ENCODE data around the gene HAL. TPM values are rescaled to one million over a fixed set of nuclear protein-coding genes. Genes with fewer than 3 reads are reported as not detected.

Gene HAL
- total and polyA plus RNA-seq, 2 donors (not counting 1 experiment from before 2014, with no cell fraction given), result 1.3 to 4.8 TPM

- no peaks in the 10 kb centered on the region for H3K9me3 Mint-ChIP-seq (ENCODE audit: insufficient read depth)
- Histone ChIP-seq H3K4me1 (ENCODE audit: control insufficient read depth in 2 of 2, insufficient read depth in 2 of 2, low read length in 2 of 2) (no peaks in the 10 kb centered on the region), H3K79me2 (ENCODE audit: control insufficient read depth, insufficient read depth, low read length) (no peaks in the 10 kb centered on the region), H3K9me3 (ENCODE audit: control extremely low read depth in 1 of 3, control insufficient read depth in 2 of 3, insufficient read depth in 1 of 3, low read length in 2 of 3) (no peaks in the 10 kb centered on the region), H3K27me3 (replicated peaks in 1 of 4; ENCODE audit: control extremely low read depth in 1 of 4, control insufficient read depth in 3 of 4, insufficient read depth in 4 of 4, low read length in 3 of 4) (no peaks in the 10 kb centered on the region), H3K4me2 (replicated peaks; ENCODE audit: low read depth, low read length, poor library complexity, severe bottlenecking) (no peak overlapping the region), H3K27ac (ENCODE audit: low read length in 2 of 2) (no peak overlapping the region), H3K4me3 (ENCODE audit: control extremely low read depth in 1 of 5, extremely low read depth in 1 of 5, insufficient read depth in 1 of 5, low read depth in 2 of 5, low read length in 4 of 5) (no peak overlapping the region), H2AFZ (ENCODE audit: insufficient read depth, low read depth, low read length, poor library complexity, severe bottlenecking) (no peak overlapping the region), H3K36me3 (replicated peaks in 1 of 2; ENCODE audit: control extremely low read depth in 1 of 2, control insufficient read depth in 1 of 2, extremely low read depth in 1 of 2, insufficient read depth in 2 of 2, low read length in 1 of 2) (no peaks in the 10 kb centered on the region), H4K20me1 (ENCODE audit: control insufficient read depth, insufficient read depth, low read length, poor library complexity, severe bottlenecking) (no peaks in the 10 kb centered on the region), H3K9ac (ENCODE audit: low read length) (no peak overlapping the region)
- H3K4me1 Mint-ChIP-seq, result no peaks in the 10 kb centered on the region
- no peak overlapping the region for H3K27ac Mint-ChIP-seq
- H3K4me3 Mint-ChIP-seq, result no peak overlapping the region
- 98% methylated on average over 7 of the region's 7 CpGs for WGBS (ENCODE audit: insufficient coverage)
- ChIA-PET CTCF (no interaction called here), POLR2A (no interaction called here)
- intact Hi-C loops (cut with micrococcal nuclease), result no loop called here
- H3K27me3 Mint-ChIP-seq, result peaks cover 3% of the 10 kb centered on the region
- no peak for DNase-seq
- TF ChIP-seq EZH2 (IDR thresholded peaks at IDR 0.05; ENCODE audit: borderline replicate concordance, insufficient read depth, low read depth, low read length, poor library complexity, severe bottlenecking) (no peak), CTCF (IDR thresholded peaks at IDR 0.05) (no peak)
- no peak for ATAC-seq (ENCODE audit: low read depth)
These were observed 29.8 kb downstream of the HAL start for GRCh38 chr12:95966287-95966870.

GRCh38 chr12:95963096-95963495 lies 33.0 kb downstream of the HAL start:
- H4K20me1 ChIP-seq (ENCODE audit: control insufficient read depth, insufficient read depth, low read length, poor library complexity, severe bottlenecking), result no peaks in the 10 kb centered on the region
- ChIA-PET POLR2A (no interaction called here), CTCF (interaction anchor here (1.4 kb wide), 1 partner anchor 46 kb away, joined by 3 read pairs; no protein-coding TSS in a partner anchor)
- TF ChIP-seq CTCF (IDR thresholded peaks at IDR 0.05), result no peak
- no peak for TF ChIP-seq EZH2 (IDR thresholded peaks at IDR 0.05; ENCODE audit: borderline replicate concordance, insufficient read depth, low read depth, low read length, poor library complexity, severe bottlenecking)
- H3K4me3 Mint-ChIP-seq, result no peak overlapping the region
- H3K36me3 ChIP-seq (replicated peaks in 1 of 2; ENCODE audit: control extremely low read depth in 1 of 2, control insufficient read depth in 1 of 2, extremely low read depth in 1 of 2, insufficient read depth in 2 of 2, low read length in 1 of 2), result no peaks in the 10 kb centered on the region
- H3K27me3 Mint-ChIP-seq, result peaks cover 7% of the 10 kb centered on the region
- no peaks in the 10 kb centered on the region for H3K27me3 ChIP-seq (replicated peaks in 1 of 4; ENCODE audit: control extremely low read depth in 1 of 4, control insufficient read depth in 3 of 4, insufficient read depth in 4 of 4, low read length in 3 of 4)
- H2AFZ ChIP-seq (ENCODE audit: insufficient read depth, low read depth, low read length, poor library complexity, severe bottlenecking), result no peak overlapping the region
- H3K4me2 ChIP-seq (replicated peaks; ENCODE audit: low read depth, low read length, poor library complexity, severe bottlenecking), result no peak overlapping the region
- H3K9ac ChIP-seq (ENCODE audit: low read length), result no peak overlapping the region
- no peak overlapping the region for H3K4me3 ChIP-seq (ENCODE audit: control extremely low read depth in 1 of 5, extremely low read depth in 1 of 5, insufficient read depth in 1 of 5, low read depth in 2 of 5, low read length in 4 of 5)
- no peaks in the 10 kb centered on the region for H3K79me2 ChIP-seq (ENCODE audit: control insufficient read depth, insufficient read depth, low read length)
- no peak for DNase-seq
- H3K27ac ChIP-seq (ENCODE audit: low read length in 2 of 2), result no peak overlapping the region
- H3K9me3 Mint-ChIP-seq (ENCODE audit: insufficient read depth), result no peaks in the 10 kb centered on the region
- H3K4me1 ChIP-seq (ENCODE audit: control insufficient read depth in 2 of 2, insufficient read depth in 2 of 2, low read length in 2 of 2), result no peaks in the 10 kb centered on the region
- no peak overlapping the region for H3K27ac Mint-ChIP-seq
- no peaks in the 10 kb centered on the region for H3K4me1 Mint-ChIP-seq
- ATAC-seq (ENCODE audit: low read depth), result no peak
- no CpG with 5 or more reads among the region's 2 CpGs for WGBS (ENCODE audit: insufficient coverage)
- H3K9me3 ChIP-seq (ENCODE audit: control extremely low read depth in 1 of 3, control insufficient read depth in 2 of 3, insufficient read depth in 1 of 3, low read length in 2 of 3), result no peaks in the 10 kb centered on the region
- intact Hi-C loops (cut with micrococcal nuclease), result no loop called here
